Sciatic nerve (tissue), 2 donors: Measurements from ENCODE around the gene NEUROG3. TPM values are rescaled to one million over a fixed set of nuclear protein-coding genes. Genes with fewer than 3 reads are reported as not detected.

Source experiments
- ATAC-seq: fragments of 200-7000 bp; cut with Tn5 transposase; one replicate; pipeline ENCODE4 v1.9.1; 2020; ENCODE audit warnings: mild to moderate bottlenecking, moderate library complexity
- DNase-seq: peaks from one replicate; pipeline ENCODE4 v3.0.0-alpha.2; 2020; ENCODE audit warnings: low spot score
- intact Hi-C: fragments of 100-400 bp; cut with DNase I; formaldehyde crosslinking; loops from one replicate; pipeline ENCODE4 v1.14.2; 2022
- total RNA-seq: library from RNA; stranded (reverse); fragmentation: NEBNext Ultra II Directional; extraction: Animal tissue kit (Norgen Biotek cat#: 25700); gene quantifications from one replicate; pipeline ENCODE4 v1.2.1, GENCODE V29; 2021
- donor health status: DM: no; HTN: no; CAD: no.
- donor health status: DM: no; HTN: no; CAD: no.

NEUROG3 gene, protein sequence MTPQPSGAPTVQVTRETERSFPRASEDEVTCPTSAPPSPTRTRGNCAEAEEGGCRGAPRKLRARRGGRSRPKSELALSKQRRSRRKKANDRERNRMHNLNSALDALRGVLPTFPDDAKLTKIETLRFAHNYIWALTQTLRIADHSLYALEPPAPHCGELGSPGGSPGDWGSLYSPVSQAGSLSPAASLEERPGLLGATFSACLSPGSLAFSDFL
- total RNA-seq, result not detected

DNA sequence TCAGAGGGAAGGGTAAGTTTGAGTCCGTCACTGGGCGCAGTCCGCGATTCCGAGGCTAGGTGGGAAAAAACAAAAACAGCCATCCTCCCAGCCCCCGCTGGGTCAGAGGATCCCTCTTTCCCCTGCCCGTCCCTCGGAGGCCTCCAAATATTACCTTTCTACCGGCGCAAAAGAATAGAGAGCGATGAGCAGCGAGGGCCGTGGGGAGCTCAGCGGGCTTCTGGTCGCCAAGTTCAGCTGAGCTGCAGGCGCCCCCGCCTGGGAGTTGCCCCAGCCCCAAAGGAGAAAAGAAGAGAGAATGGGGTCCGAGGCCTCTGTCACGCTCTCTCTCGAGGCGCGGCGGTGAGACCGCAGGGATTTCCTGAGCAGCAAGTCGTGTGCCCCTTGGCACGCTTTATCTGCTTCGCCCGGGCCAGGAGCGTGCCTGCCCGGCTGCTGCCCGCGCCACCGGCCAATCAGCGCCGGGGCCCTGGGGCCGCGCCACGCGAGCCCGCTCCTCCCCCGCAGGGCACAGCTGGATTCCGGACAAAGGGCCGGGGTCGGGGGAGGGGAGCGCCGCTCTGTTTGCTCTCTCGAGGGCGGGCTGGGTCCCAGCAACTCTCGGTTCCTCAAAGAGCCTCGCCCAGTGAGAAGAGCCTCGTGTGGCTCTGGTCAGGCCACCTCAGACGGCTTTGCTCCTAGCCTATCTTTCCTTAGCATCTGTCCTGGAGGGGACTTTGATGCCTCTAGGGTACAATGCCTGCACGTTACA, at the start of gene NEUROG3:
TSS of gene NEUROG3 (minus strand) at position 367 of the 751 bp plus-strand sequence. CDS start 379 bp downstream, outside the sequence.
- ATAC-seq (peak; percentile 28), DNase-seq (no peak)
- intact Hi-C loops, result no loop called here

DNA sequence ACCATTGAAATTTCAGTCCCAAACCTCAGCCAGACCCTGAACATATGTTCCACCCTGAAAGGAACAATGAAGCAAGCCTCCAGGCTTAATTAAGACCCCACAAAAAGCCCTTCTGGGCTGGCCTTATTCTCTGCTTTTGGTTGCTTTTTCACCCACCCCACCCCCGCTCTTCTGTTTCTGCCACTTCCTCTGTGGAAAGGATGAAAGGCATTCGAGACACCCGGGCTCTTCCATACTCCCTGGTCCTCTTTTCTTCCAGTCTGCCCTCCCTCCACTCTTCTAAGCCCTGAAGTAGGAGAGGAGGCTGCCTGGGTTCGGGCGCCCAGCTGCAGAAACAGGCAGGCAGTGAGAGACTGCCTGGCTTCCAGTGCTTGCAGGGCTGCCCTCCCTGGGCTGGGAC, 47.4 kb upstream of the NEUROG3 start:
- ATAC-seq (no peak), DNase-seq (no peak)
- intact Hi-C loops, result no loop called here

DNA sequence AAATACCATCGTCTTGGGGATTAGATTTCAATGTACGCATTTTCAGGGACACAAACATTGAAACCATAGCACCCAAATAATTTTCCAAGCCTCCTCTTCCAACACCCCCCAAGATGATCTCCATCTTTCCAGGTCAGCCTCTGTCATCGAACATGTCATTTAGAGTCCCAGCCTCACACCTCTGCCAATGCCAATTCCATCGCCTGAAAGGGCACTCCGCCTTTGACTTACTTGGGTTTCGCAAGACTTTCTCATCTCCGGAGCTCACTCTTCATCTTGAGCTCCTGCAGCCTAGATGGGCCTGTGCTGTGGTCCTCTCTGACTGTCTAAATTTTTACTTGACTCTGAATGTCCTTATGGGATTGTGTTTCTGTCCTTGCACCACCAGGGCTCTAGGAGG, 46.4 kb upstream of the NEUROG3 start:
- ATAC-seq (no peak), DNase-seq (no peak)
- intact Hi-C loops, result no loop called here

DNA sequence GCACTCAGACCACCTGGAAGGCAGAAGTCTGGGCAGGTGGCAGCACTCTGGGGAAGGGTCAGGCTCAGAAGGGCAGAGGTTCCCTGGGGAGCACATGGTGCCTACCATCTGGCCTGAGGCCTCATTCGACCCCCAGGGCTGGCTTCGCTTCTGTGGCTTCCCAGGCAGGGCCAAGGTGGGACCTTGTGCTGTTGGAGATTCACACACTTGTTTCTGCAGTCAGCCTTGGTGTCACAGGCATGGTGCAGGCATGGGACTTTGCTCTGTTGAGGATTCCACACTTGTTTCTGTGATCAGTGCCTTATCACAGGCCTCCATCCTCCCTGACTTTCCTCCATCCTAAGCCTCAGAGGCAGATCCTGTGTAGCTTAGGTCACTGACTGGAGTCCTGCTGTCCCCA, 45.5 kb upstream of the NEUROG3 start:
- intact Hi-C loops, result no loop called here

DNA sequence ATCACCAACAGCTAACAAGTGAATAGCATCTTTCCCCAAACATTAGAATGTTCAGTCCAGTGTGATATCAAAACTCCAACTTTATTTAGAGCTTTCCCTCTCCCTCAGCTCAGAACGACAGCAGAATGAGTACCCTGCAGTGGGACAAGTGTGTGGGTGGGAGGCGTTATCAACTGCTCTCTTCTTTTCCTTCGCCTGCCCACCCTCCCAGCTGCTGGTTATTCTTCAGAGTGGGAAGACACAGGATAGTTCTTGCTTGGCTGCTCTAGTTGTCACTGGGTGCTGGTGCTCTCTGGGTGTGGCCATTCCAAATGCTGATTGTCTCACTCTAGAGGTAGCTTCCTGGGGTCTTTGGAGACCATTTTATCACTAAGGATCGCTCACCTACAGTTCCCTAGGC, 43.1 kb upstream of the NEUROG3 start:
- DNase-seq (no peak), ATAC-seq (no peak)
- intact Hi-C loops, result no loop called here

More for the DNA sequence above, 45.5 kb upstream of the NEUROG3 start:
- DNase-seq (no peak), ATAC-seq (no peak)

DNA sequence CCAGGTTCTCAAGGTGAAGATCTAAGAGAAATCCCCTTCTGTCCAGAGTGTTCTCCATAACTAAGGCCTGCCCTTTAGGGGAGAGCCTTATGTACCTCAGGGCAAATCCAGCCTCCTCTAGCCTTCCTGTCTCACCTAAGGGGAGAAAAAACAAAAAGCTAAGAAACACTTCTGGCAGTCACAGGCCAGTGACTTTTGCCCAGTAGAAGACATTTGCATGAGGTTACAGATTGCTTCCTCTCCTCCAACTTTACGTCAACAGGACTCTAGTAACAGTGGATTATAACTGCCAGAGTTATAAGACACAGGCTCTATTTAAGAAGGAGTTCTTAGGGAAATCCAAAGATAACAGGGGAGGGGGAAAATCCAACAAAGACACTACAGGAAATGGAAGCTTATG, 40.9 kb upstream of the NEUROG3 start:
- no peak for ATAC-seq
- DNase-seq, result no peak
- intact Hi-C loops, result no loop called here

DNA sequence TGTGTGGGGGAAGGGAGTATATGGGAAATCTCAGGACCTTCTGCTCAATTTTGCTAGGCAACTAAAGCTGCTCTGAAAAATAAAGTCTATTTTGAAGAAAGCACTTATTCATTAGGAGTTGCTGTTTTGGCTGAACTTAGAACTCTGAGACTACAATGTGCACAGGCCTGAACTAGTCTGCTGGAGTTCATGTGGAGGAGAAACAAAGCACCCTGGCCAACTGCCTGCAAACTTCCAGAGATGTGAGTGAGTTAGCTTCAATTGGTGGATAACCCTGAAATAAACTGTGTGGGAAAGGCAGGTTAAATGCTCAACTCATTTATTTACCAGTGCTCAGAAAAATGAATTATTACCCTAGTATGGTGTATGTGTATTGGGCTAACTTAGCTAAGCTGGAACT, 39.5 kb upstream of the NEUROG3 start:
- intact Hi-C loops, result no loop called here
- no peak for ATAC-seq
- DNase-seq, result no peak

DNA sequence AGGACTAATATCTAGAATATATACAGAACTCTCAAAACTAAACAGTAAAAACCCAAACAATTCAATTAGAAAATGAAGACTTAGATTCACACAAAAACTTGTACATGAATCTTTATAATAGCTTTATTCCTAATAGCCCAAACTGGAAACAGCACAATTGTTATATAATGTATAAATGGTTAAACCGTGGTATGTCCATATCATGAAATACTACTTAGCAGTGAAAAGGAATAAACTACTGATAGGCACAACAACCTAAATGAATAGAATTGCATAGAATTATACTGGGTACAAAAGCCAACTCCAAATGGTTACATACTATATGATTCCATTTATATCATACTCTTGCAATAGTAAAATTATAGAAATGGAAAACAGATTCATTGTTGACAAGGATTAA, 35.9 kb upstream of the NEUROG3 start:
- DNase-seq, result no peak
- no peak for ATAC-seq
- intact Hi-C loops, result no loop called here

DNA sequence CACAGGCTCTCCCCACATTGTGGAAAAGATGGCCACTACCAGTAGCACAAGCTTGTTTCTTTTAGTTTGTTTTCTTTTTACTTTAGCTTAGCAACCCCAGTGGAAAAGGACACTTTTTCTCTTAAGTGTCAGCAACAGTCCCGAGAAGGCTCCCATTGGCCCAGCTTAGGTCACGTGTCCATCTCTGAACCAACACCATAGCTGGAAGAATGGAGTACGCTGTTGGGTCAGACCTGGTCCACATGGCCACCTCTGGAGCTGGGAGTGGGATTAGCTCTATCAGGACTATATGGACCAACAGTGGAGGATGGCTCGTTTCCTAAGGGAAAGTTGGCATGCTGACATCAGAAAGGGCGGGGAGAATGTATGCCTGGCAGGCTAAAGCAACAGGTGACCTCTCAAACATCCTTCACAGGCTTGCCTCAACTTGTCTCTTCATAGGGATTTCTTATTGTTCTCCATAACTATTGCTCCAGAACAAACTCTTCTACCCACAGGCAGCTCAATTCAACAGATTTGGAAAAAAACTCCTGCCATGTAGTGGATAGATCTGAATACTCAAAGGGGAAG, 27.6 kb upstream of the NEUROG3 start:
- intact Hi-C loops, result no loop called here

DNA sequence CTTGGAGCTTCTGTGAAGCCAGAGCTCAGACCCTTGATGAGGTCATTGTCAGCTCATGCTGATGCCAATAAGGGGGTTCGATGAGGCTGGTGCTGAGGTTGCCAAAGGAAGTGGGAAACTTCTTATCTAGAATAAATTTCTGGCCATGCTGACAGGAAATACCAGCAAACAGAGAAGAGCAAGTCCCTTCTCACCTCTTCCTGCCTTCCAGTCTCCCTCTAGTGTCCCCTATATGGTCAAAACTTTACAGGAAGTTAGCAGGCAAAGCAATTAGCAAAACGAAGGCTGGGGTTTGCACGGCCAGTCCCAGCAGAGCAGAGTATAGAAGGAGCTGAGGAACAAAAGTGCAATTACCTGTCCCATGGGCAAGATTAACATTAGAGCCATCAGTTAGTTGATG, 15.1 kb upstream of the NEUROG3 start:
- DNase-seq, result no peak
- intact Hi-C loops, result no loop called here
- no peak for ATAC-seq

More for the DNA sequence above, 27.6 kb upstream of the NEUROG3 start:
- no peak for ATAC-seq
- DNase-seq, result no peak

DNA sequence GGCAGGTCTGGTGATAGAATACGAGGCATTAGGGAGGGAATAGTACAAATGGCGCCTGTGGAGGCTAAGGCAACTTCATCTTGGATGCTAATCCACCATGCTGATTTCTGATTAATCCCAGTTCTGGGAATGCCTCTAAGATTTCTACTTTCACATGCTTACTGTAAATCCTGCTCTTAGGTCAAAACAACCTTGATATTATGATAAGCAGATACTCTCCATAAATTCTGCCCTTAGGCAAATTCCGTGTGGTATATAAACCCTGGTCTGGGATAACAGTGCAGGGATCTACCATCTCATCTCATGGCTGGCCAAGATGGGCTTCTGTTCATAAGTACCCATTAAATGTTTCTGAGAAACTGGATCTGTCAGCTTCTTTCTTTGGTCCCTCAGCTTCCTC, 11.4 kb upstream of the NEUROG3 start:
- no peak for ATAC-seq
- DNase-seq, result no peak
- intact Hi-C loops, result no loop called here

DNA sequence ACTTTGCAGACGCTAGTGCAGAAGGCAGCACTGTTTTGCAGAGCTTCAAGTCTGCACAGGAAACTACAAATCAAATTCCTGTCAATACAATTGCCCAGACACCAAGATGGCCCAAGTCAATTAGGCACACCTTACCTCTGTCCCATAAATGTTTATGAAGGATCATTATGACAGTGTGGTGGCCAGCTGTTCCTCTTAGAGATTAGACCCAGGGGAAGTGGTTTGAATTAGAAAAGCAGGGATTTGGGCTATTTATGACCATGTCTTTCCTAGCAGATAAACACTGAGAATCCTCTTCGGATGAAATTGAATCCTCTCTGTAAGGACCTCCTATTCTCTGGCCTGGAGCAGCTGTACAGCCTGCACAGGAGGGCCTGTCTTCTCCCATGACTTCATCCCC, 9.9 kb upstream of the NEUROG3 start:
- no peak for ATAC-seq
- no peak for DNase-seq
- intact Hi-C loops, result no loop called here

DNA sequence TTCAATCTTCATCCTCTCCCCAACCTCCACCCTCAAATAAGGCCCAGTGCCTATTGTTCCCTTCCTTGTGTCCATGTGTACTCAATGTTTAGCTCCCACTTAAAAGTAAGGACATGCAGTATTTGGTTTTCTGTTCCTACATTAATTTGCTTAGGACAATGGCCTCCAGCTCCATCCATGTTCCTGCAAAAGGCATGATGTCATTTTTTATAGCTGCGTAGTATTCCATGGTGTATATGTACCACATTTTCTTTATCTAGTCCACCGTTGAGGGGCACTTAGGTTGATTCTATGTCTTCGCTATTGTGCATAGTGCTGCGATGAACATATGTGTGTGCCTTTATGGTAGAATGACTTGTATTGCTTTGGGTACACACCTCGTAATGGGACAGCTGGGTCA, 7.2 kb upstream of the NEUROG3 start:
- ATAC-seq (no peak), DNase-seq (no peak)
- intact Hi-C loops, result no loop called here

DNA sequence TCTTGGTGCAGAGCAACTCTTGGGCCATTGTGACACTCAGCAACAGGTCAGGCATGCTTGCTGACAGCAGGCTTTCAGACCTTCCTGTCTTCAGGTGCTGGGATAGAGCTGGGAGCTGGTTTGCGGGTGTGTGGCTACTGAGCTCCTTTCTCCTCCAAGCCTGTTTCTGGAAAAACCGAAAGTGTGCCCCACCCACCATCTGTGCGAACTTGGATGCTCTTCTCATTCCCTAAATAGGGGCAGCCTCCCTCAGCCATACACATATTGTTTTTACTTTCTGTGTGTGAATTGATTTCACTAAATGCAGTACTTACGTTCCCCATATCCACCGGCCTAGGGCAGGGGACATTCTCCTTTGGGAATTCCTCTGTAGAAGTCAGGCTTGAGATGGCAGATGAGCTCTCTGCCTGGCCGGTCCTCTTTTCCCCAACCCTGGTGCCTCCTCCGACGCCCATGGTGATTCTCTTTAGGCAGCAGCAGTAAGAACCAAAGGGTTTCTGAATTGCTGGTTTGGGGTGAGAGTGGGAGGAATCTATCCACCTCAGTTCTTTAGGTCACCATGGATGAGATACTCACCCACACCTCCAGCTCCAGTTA, 6.3 kb upstream of the NEUROG3 start:
- intact Hi-C loops, result no loop called here
- no peak for ATAC-seq
- no peak for DNase-seq

DNA sequence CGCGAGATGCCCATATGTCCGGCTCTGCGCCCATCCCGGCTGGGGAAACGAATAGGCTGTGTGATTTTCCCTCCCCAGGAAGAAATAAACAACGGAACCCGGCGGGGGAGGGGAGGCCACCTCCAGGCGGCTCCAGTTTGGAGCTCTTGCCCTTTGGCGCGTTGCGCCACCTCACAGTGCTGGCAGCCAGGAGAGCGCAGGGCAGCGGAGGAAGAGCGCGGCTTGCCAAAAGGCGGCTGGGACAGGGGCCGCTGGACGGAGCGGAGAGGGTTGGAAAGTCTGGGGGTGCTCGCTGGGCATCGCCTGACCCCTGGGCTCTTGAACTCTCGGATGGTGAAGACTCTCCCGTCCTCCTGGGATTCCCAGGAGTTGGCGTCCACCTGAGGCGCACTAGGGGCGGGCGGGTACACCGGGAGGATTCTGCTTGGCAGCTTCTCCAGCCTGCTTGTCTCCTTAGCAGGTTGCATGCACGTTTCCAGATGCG, 5.3 kb upstream of the NEUROG3 start:
- ATAC-seq (no peak), DNase-seq (no peak)
- intact Hi-C loops, result no loop called here

DNA sequence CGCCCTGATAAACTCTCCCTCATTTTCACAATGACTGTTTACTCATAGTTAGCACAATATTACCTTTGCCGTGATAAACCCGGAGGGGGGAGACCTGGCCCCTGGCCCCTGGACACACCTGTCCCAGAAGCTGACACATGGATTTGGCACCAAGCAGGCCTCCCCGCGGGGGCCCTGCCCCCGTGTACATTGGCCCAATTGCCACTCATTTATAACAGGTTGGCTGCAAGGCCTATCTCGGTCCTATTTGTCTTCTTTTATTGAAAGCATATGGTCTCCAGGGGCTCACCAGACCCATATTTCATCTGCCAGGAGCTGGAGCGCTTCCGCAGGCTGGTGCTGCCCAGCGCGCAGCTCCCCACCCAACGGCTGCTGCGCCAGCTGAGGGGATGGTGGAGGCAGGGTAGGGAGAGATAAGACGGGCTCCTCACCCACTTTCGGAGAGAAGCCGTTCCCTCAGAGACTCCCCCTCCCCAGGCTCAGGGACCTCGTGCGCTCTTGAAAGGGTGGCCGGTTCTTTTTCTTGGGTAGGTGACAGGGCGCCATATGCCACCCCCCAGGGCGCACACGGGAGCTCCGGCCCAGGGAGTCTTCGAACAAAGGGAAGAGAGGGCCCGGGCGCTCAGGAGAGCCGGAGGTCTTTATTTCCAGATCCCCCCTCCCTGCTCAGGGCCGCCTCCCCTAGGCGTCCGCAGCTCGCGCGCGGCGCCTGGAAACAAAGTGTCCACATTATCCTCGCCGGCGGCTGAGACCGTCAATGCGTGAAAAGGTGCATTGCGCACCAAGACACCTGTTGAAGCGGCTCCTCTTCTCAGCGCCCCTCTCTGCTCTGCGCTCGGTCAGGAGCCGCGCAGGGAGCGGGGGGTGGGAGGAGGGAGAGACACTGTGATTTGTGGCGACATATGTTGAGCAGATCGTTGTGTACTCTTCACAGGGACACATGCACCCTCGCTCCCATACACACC, 4.3 kb upstream of the NEUROG3 start:
- intact Hi-C loops, result no loop called here

DNA sequence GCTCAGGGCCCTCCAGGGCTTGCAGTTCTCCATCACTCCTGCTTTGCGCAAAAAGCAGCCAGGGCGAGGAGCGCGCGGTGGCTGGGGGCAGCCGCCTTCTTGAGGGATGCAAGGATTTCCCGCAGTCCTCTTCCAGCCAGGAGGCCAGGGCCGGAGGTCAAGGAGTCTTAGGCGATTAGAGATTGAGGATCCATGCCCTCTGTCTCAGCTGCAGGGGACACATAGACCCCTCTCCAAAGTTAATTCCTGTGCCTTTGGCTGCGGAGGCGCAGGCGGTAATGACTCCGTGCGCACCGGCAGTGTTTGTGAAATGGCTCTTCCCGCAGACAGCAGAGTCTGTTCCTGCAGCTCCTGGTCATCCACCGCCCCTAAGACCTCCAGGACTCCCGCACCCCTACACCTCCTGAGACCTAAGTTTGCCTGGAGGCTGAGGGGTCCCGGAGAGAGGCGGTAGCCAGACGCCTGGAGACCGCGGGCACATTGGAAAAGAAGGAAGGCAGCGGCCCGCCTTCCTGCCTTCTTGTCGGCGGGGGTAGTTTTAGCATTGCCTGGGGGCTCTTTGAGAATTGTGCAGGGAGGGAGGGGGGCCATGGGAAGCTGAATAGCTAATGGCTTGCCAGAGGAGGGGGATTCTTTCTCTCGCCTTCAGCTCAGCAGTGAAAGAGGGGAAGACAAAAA, 3.3 kb upstream of the NEUROG3 start:
- DNase-seq (no peak), ATAC-seq (no peak)
- intact Hi-C loops, result no loop called here

More for the DNA sequence above, 4.3 kb upstream of the NEUROG3 start:
- ATAC-seq, result no peak
- DNase-seq, result no peak

DNA sequence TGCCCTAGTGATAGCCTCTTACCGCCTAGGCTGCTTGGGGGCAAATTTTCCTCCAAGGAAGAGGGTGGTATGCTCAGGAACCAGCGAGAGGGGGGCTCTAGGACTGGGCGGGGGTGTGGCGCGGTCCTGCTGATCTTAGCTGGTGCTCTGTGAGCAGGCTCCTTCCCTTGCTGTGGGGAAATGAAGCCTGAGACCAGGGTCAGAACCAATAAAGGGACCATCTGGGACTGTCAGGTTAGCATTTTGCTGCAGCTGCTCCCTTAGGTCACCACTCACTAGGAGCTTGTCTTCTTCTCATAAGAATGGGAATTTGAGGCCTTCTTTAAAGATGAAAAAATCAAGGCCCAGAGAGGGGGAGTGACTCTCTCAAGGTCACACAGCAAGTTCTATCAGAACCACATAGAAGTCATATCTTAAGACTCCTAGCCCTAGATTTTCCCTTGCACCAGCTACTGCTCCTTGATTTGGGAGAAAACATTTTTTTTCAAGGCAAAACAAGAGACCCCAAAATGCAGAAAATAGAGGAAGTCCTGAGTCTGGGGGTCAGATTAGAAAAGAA, 2.0 kb upstream of the NEUROG3 start:
- ATAC-seq, result no peak
- intact Hi-C loops, result no loop called here

More for the DNA sequence above, 2.0 kb upstream of the NEUROG3 start:
- no peak for DNase-seq
